OCI-LY7 (cell line): Measurements from ENCODE around the gene NSMCE1. TPM values are rescaled to one million over a fixed set of nuclear protein-coding genes. Genes with fewer than 3 reads are reported as not detected.

Experiments
- BruUV-seq: library from RNA; stranded (reverse); fragments of 400-500 nt; replicated peaks from 2 replicates; lab custom pipeline; 2021; lab: Mats Ljungman, UMichigan
- CTCF ChIA-PET: fragments of 300-600 bp; sonication (Branson Sonifier 250); formaldehyde crosslinking; loops from one replicate; lab custom pipeline; 2022; ENCODE audit warnings: antibody characterized with exemption; ENCODE audit not compliant: unreplicated experiment; lab: Charles Lee
- POLR2A ChIA-PET: fragments of 300-600 bp; sonication (Branson Sonifier 250); formaldehyde crosslinking; loops from one replicate; lab custom pipeline; 2022; ENCODE audit warnings: antibody characterized with exemption; lab: Charles Lee
- DNase-seq: peaks from one replicate; pipeline ENCODE4 v3.0.0-alpha.2; 2015; ENCODE audit warnings: low spot score
- H2AFZ ChIP-seq: fragments of 200-600 bp; sonication (generic), shearing (Covaris generic); 2 replicates; pipeline ENCODE4 v1.6.1; 2014; ENCODE audit warnings: mild to moderate bottlenecking, antibody characterized with exemption, low read length, moderate library complexity
- H3K27ac ChIP-seq: fragments of 200-600 bp; sonication (generic); 2 replicates; pipeline ENCODE4 v1.5.1; 2014; ENCODE audit warnings: mixed run types, low read depth, mild to moderate bottlenecking, moderate library complexity, low read length, inconsistent platforms; ENCODE audit not compliant: poor library complexity, severe bottlenecking
- H3K36me3 ChIP-seq: fragments of 200-600 bp; sonication (generic); 2 replicates; pipeline ENCODE4 v1.6.1; 2014; ENCODE audit warnings: mild to moderate bottlenecking, antibody characterized with exemption, low read length, moderate library complexity, mixed read lengths; ENCODE audit not compliant: insufficient read depth
- H3K4me1 ChIP-seq: fragments of 200-600 bp; sonication (generic); 2 replicates; pipeline ENCODE4 v1.5.1; 2014; ENCODE audit warnings: mild to moderate bottlenecking, low read length; ENCODE audit not compliant: insufficient read depth, poor library complexity, severe bottlenecking
- H3K4me2 ChIP-seq: fragments of 200-600 bp; sonication (generic); 2 replicates; pipeline ENCODE4 v1.6.1; 2014; ENCODE audit warnings: mild to moderate bottlenecking, low read length
- H3K4me3 ChIP-seq: fragments of 200-600 bp; sonication (generic); 2 replicates; pipeline ENCODE4 v1.5.1; 2014; ENCODE audit warnings: mild to moderate bottlenecking, low read depth, low read length; ENCODE audit not compliant: poor library complexity, severe bottlenecking
- H3K79me2 ChIP-seq: fragments of 200-600 bp; sonication (generic); 2 replicates; pipeline ENCODE4 v1.6.1; 2016; ENCODE audit warnings: low read depth, mild to moderate bottlenecking, low read length, moderate library complexity, mixed read lengths; ENCODE audit not compliant: insufficient read depth
- H3K9me2 ChIP-seq: fragments of 200-600 bp; sonication (generic); 2 replicates; pipeline ENCODE4 v1.6.1; 2016; ENCODE audit warnings: mild to moderate bottlenecking, low read length, mixed read lengths; ENCODE audit not compliant: insufficient read depth
- H3K9me3 ChIP-seq: fragments of 200-600 bp; sonication (generic); 2 replicates; pipeline ENCODE4 v1.6.1; 2014; ENCODE audit warnings: mild to moderate bottlenecking, mixed run types, low read length, mixed read lengths
- H4K20me1 ChIP-seq: fragments of 200-600 bp; sonication (generic); 2 replicates; pipeline ENCODE4 v1.6.1; 2014; ENCODE audit warnings: mild to moderate bottlenecking, antibody characterized with exemption, low read length, moderate library complexity, mixed read lengths; ENCODE audit not compliant: insufficient read depth
- CTCF ChIP-seq: fragments of 200-600 bp; sonication (generic); conservative IDR thresholded peaks from 2 replicates; pipeline ENCODE4 v1.5.1; 2014; ENCODE audit warnings: mild to moderate bottlenecking, antibody characterized with exemption, low read length, moderate library complexity, mixed read lengths
- EZH2phosphoT487 ChIP-seq: fragments of 200-600 bp; sonication (generic); IDR thresholded peaks from 2 replicates; pipeline ENCODE4 v1.6.1; 2018; ENCODE audit warnings: low read depth, borderline replicate concordance, mild to moderate bottlenecking, mixed run types, antibody characterized with exemption, low read length, moderate library complexity, mixed read lengths
- intact Hi-C: fragments of 100-400 bp; cut with micrococcal nuclease; formaldehyde crosslinking; loops from one replicate; pipeline ENCODE4 v1.10.0; 2022; ENCODE audit not compliant: unreplicated experiment
- total RNA-seq, 2 experiments: library from RNA; depleted of rRNA in 1 of 2; stranded (reverse); fragments of >200 nt in 1 of 2; shearing (Covaris generic) in 1 of 2; gene quantifications; 2 replicates each; pipeline ENCODE4 v1.2.3, GENCODE V29; 2014 to 2022

The NSMCE1 gene
- total RNA-seq, 2 experiments from 2014 or later = 51.1 to 84.0 TPM

GRCh38 chr16:27199736-27200135 is 68.8 kb downstream of the NSMCE1 start:
- peaks cover 6% of the 10 kb centered on the region; the same call in 1 of the 2 replicates for H3K79me2 ChIP-seq
- POLR2A ChIA-PET = interaction anchor here (0.7 to 1.5 kb wide), 6 partner anchors 19 to 204 kb away, joined by 3 to 4 read pairs (median 3); no protein-coding TSS in a partner anchor
- H3K4me3 ChIP-seq = peak overlapping the region; percentile 37
- no peaks in the 10 kb centered on the region for H4K20me1 ChIP-seq
- intact Hi-C loops = loop anchor here (1.0 kb wide), 1 partner anchor 20 kb away; no protein-coding TSS in a partner anchor
- peak; percentile 86 for DNase-seq
- H3K9me2 ChIP-seq = no peaks in the 10 kb centered on the region
- no peaks in the 10 kb centered on the region for H3K36me3 ChIP-seq
- H2AFZ ChIP-seq = peak overlapping the region; percentile 62
- H3K27ac ChIP-seq = peak overlapping the region; percentile 85
- TF ChIP-seq CTCF (no peak), EZH2phosphoT487 (no peak)
- H3K4me2 ChIP-seq = peak overlapping the region; percentile 66
- H3K9me3 ChIP-seq = no peaks in the 10 kb centered on the region
- CTCF ChIA-PET = interaction anchor here (0.5 to 2.0 kb wide), 2 partner anchors 20 to 35 kb away, joined by 3 to 6 read pairs; no protein-coding TSS in a partner anchor
- no TSS peak for BruUV-seq
- peaks cover 41% of the 10 kb centered on the region for H3K4me1 ChIP-seq

GRCh38 chr16:27199235-27199586 is 69.4 kb downstream of the NSMCE1 start:
- Histone ChIP-seq H2AFZ (peak overlapping the region; percentile 62; the same call in 1 of the 2 replicates), H3K9me3 (no peaks in the 10 kb centered on the region), H3K4me1 (peaks cover 35% of the 10 kb centered on the region), H3K36me3 (no peaks in the 10 kb centered on the region), H3K79me2 (peaks cover under 1% of the 10 kb centered on the region; the same call in 1 of the 2 replicates), H4K20me1 (no peaks in the 10 kb centered on the region), H3K4me3 (peak overlapping the region; percentile 37), H3K27ac (peak overlapping the region; percentile 85), H3K9me2 (no peaks in the 10 kb centered on the region), H3K4me2 (peak overlapping the region; percentile 66)
- POLR2A ChIA-PET = interaction anchor here (0.6 to 1.5 kb wide), 5 partner anchors 18 to 201 kb away, joined by 3 to 4 read pairs (median 3); no protein-coding TSS in a partner anchor
- TF ChIP-seq CTCF = no peak
- no peak for TF ChIP-seq EZH2phosphoT487
- no TSS peak for BruUV-seq
- DNase-seq = peak; percentile 62
- intact Hi-C loops = loop anchor here (1.0 kb wide), 1 partner anchor 20 kb away; no protein-coding TSS in a partner anchor
- CTCF ChIA-PET = interaction anchor here (0.5 to 2.0 kb wide), 2 partner anchors 20 to 35 kb away, joined by 3 to 6 read pairs; no protein-coding TSS in a partner anchor
